Measurements from ENCODE around the gene TRDMT1. TPM values are rescaled to one million over a fixed set of nuclear protein-coding genes. Genes with fewer than 3 reads are reported as not detected.

The TRDMT1 gene
- total RNA-seq, 1 donor from 2014 or later: 3.2 TPM

- ATAC-seq: peak; percentile 77
Observed at GRCh38 chr10:17229967-17230682, 28.7 kb upstream of the TRDMT1 start.

- ATAC-seq: peak; percentile 5
Observed at GRCh38 chr10:17229717-17229966, 28.2 kb upstream of the TRDMT1 start.

- ATAC-seq: peak; percentile 57
Observed at GRCh38 chr10:17229016-17229716, 27.7 kb upstream of the TRDMT1 start.

GRCh38 chr10:17228091-17229015 is 26.9 kb upstream of the TRDMT1 start, which contains the start of gene VIM:
Gene VIM, plus strand, starts transcription at chr10:17228241. Its CDS starts 1,182 bp downstream, at chr10:17229423.
- ATAC-seq: peak; percentile 70

- no peak for ATAC-seq
Observed at GRCh38 chr10:17227367-17228090, 26.1 kb upstream of the TRDMT1 start.

GRCh38 chr10:17226891-17227303 is 25.4 kb upstream of the TRDMT1 start:
- ATAC-seq: no peak

- no peak for ATAC-seq
Observed at GRCh38 chr10:17225808-17226207, 24.3 kb upstream of the TRDMT1 start.

- ATAC-seq: no peak
Observed at GRCh38 chr10:17222329-17222728, 20.9 kb upstream of the TRDMT1 start.

GRCh38 chr10:17220652-17221100 is 19.2 kb upstream of the TRDMT1 start:
- no peak for ATAC-seq

- no peak for ATAC-seq
Observed at GRCh38 chr10:17219024-17219423, 17.6 kb upstream of the TRDMT1 start.

GRCh38 chr10:17217631-17218232 is 16.3 kb upstream of the TRDMT1 start:
- no peak for ATAC-seq

- no peak for ATAC-seq
Observed at GRCh38 chr10:17216901-17217395, 15.5 kb upstream of the TRDMT1 start.

- ATAC-seq: peak; percentile 87
Observed at GRCh38 chr10:17216217-17216900, 14.9 kb upstream of the TRDMT1 start.

- no peak for ATAC-seq
Observed at GRCh38 chr10:17215782-17216122, 14.3 kb upstream of the TRDMT1 start.

- no peak for ATAC-seq
Observed at GRCh38 chr10:17214971-17215781, 13.7 kb upstream of the TRDMT1 start.

- no peak for ATAC-seq
Observed at GRCh38 chr10:17214526-17214925, 13.1 kb upstream of the TRDMT1 start.

GRCh38 chr10:17213646-17214349 is 12.3 kb upstream of the TRDMT1 start:
- no peak for ATAC-seq

- no peak for ATAC-seq
Observed at GRCh38 chr10:17212802-17213221, 11.3 kb upstream of the TRDMT1 start.

- no peak for ATAC-seq
Observed at GRCh38 chr10:17210361-17210760, 8.9 kb upstream of the TRDMT1 start.

- no peak for ATAC-seq
Observed at GRCh38 chr10:17209881-17210280, 8.4 kb upstream of the TRDMT1 start.
